Transverse colon (tissue), 4 donors: ENCODE data around the gene CEBPA. TPM values are rescaled to one million over a fixed set of nuclear protein-coding genes. Genes with fewer than 3 reads are reported as not detected.

Experiments
- DNase-seq: peaks from one replicate; pipeline ENCODE4 v3.0.0-alpha.2; 2019
- H3K27ac ChIP-seq, 4 donors: fragments of 200-600 bp; sonication (generic); 2 replicates each; pipeline ENCODE4 v1.5.1; 2016 to 2018; ENCODE audit warnings: inconsistent platforms in 4 of 4
- H3K27me3 ChIP-seq: fragments of 200-600 bp; sonication (generic); 2 replicates; pipeline ENCODE4 v1.5.1; 2017; ENCODE audit warnings: inconsistent platforms
- H3K36me3 ChIP-seq, 4 donors: fragments of 200-600 bp; sonication (generic); 2 replicates each; pipeline ENCODE4 v1.5.1; 2017 to 2019; ENCODE audit warnings: inconsistent platforms in 4 of 4
- H3K4me1 ChIP-seq, 4 donors: fragments of 200-600 bp; sonication (generic); 2 replicates each; pipeline ENCODE4 v1.5.1; 2017 to 2020; ENCODE audit warnings: inconsistent platforms in 4 of 4
- H3K4me3 ChIP-seq, 4 donors: fragments of 200-600 bp; sonication (generic); 1 replicate in 1 of 4; 2 replicates in 3 of 4; pipeline versions ENCODE4 v1.5.1 to v1.6.1; 2017 to 2019; ENCODE audit warnings: inconsistent platforms in 4 of 4
- H3K9me3 ChIP-seq, 2 donors: fragments of 200-600 bp; sonication (generic); 2 replicates each; pipeline ENCODE4 v1.5.1; 2017 to 2019; ENCODE audit warnings: inconsistent platforms in 2 of 2
- EP300 ChIP-seq: sonication (generic); formaldehyde crosslinking; IDR thresholded peaks from one replicate; pipeline ENCODE4 v1.6.1; 2017; ENCODE audit warnings: antibody characterized with exemption, low read depth
- POLR2A ChIP-seq: fragments of 450-650 bp; IDR thresholded peaks from one replicate; pipeline ENCODE4 v1.6.1; 2016; ENCODE audit warnings: antibody characterized with exemption, mild to moderate bottlenecking, moderate library complexity
- POLR2AphosphoS5 ChIP-seq, 3 donors: sonication (generic); formaldehyde crosslinking; IDR thresholded peaks; one replicate each; pipeline ENCODE4 v1.6.1; 2016; ENCODE audit warnings: antibody characterized with exemption in 3 of 3
- WGBS, 2 donors: methylation state at CpG; one replicate each; pipeline ENCODE4 v1.1.5; 2018; ENCODE audit warnings: low coverage in 1 of 2; 5-methylcytosine and 5-hydroxymethylcytosine counted together
- in situ Hi-C, 4 donors: fragments of 200-750 bp; cut with MboI; loops; one replicate each; pipeline versions ENCODE4 v1.15.0 to v1.15.1; 2017; ENCODE audit warnings: low sequenced_read_pairs in 3 of 4, low pct_ligation_motif_present in 1 of 4, low pct_unique_long_range_greater_than_20kb in 1 of 4
- intact Hi-C: fragments of 100-400 bp; cut with DNase I; formaldehyde crosslinking; loops from one replicate; pipeline ENCODE4 v1.15.1; 2023; ENCODE audit warnings: low total_unique reads
- total RNA-seq, 4 donors: library from RNA; depleted of rRNA; stranded (reverse); fragments of >200 nt; gene quantifications; one replicate each; pipeline ENCODE4 v1.1.0, GENCODE V29; 2016
- TF ChIP-seq, protein P1 (sequence below), 5 experiments: fragments of 200-600 bp in 3 of 5; fragments of 450-650 bp in 2 of 5; sonication (generic) in 3 of 5; IDR thresholded peaks; 1 replicate in 2 of 5; 2 replicates in 3 of 5; pipeline ENCODE4 v1.5.1; 2016 to 2017; ENCODE audit warnings: antibody characterized with exemption in 5 of 5, inconsistent platforms in 3 of 5, mild to moderate bottlenecking in 2 of 5, moderate library complexity in 1 of 5

The CEBPA gene
- total RNA-seq, 4 donors from 2014 or later, result 69.4 to 84.2 (median 77.3) TPM

DNA sequence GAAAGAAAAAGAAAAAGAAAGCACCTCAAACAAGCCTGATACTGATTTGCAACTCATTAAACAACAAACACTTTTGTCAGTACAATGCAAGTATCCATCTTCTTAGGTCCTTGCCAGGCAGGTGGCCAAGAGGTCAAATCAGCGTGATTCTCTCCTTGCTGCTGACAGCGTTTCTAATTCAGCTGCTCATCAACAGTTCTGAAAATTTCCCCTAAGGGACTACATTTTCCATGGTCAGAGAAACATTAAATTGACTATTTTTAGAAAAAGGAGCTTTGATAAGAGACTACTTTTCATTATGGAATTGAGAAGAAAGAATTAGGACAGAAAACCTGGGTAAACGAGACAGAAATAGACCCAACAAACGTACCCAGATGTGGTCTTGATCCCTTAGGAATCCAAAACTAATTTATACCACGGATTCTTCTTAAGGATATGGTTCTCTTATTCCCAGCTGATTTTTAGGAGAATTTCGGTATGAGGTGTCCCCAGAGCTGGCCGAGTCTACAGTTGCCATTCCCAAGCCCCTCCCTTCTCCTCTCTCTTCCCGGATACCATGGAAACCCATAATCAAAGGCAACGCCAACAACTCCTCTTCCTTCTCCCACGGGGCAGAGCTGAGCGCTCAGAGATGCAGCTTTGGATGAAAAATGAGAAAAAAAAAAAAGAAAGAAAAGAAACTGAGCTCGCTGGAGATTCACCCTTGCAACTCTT lies 41.7 kb upstream of the CEBPA start:
- H3K36me3 ChIP-seq, result no peaks in the 10 kb centered on the region
- peaks cover 6% of the 10 kb centered on the region for H3K27me3 ChIP-seq
- intact Hi-C loops, result no loop called here
- no peak overlapping the region for H3K27ac ChIP-seq
- no peaks in the 10 kb centered on the region for H3K9me3 ChIP-seq
- DNase-seq, result no peak
- no peak overlapping the region for H3K4me3 ChIP-seq
- 33 to 40% methylated on average over 8 to 12 of the region's 12 CpGs for WGBS, 2 donors
- TF ChIP-seq POLR2AphosphoS5 (IDR thresholded peaks at IDR 0.05) (no peak), EP300 (no peak), POLR2A (no peak)
- TF ChIP-seq, protein P1, sequence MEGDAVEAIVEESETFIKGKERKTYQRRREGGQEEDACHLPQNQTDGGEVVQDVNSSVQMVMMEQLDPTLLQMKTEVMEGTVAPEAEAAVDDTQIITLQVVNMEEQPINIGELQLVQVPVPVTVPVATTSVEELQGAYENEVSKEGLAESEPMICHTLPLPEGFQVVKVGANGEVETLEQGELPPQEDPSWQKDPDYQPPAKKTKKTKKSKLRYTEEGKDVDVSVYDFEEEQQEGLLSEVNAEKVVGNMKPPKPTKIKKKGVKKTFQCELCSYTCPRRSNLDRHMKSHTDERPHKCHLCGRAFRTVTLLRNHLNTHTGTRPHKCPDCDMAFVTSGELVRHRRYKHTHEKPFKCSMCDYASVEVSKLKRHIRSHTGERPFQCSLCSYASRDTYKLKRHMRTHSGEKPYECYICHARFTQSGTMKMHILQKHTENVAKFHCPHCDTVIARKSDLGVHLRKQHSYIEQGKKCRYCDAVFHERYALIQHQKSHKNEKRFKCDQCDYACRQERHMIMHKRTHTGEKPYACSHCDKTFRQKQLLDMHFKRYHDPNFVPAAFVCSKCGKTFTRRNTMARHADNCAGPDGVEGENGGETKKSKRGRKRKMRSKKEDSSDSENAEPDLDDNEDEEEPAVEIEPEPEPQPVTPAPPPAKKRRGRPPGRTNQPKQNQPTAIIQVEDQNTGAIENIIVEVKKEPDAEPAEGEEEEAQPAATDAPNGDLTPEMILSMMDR (IDR thresholded peaks at IDR 0.05), result no peak
- in situ Hi-C loops, result no loop called here
- H3K4me1 ChIP-seq, result peaks cover 0 to 5% (median 0%) of the 10 kb centered on the region in 4 donors

DNA sequence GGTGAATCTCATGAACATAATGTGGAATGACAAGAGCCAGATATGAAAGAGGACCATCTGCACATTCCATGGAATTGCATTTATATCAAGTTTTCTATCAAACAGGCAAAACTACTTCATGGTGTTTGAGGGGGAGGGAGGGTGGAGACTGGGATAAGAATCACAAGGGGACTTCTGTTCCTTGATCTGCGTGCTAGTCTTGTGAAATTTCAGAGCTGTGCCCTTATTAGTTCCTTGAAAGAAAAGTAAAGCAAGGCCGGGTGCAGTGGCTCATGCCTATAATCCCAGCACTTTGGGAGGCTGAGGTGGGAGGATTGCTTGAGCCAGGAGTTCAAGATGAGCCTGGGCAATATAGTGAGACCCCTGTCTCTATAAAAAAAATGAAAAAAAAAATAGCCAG lies 41.0 kb upstream of the CEBPA start:
- TF ChIP-seq EP300 (no peak), POLR2AphosphoS5 (IDR thresholded peaks at IDR 0.05) (no peak), POLR2A (no peak)
- TF ChIP-seq, protein P1 (IDR thresholded peaks at IDR 0.05), result no peak
- intact Hi-C loops (no loop called here), in situ Hi-C loops (no loop called here)
- H3K36me3 ChIP-seq, result no peaks in the 10 kb centered on the region
- H3K4me3 ChIP-seq, result no peak overlapping the region
- H3K27me3 ChIP-seq, result peaks cover 6% of the 10 kb centered on the region
- no peak overlapping the region for H3K27ac ChIP-seq
- no peak for DNase-seq
- H3K4me1 ChIP-seq, result peaks cover 0 to 5% (median 0%) of the 10 kb centered on the region in 4 donors
- H3K9me3 ChIP-seq, result no peaks in the 10 kb centered on the region
- 67 to 95% methylated on average over 1 to 2 of the region's 2 CpGs for WGBS, 2 donors

DNA sequence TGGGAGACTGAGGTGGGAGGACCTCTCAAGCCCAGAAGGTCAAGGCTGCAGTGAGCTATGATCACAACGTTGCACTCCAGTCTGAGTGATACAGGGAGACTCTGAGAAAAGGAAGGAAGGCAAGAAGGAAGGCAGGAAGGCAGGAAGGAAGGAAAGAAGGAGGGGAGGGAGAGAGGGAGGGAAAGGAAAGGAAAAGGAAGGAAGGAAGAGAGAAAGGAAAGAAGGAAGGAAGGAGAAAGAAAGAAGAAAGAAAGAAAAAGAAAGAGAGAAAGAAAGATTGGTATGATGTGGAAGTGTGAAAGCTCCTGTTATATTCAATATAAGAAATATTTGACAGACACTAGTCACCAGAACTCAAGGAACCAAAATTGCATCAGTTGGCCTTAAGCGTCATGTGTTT lies 38.7 kb upstream of the CEBPA start:
- H3K4me1 ChIP-seq, result peaks cover 0 to 5% (median 0%) of the 10 kb centered on the region in 4 donors
- intact Hi-C loops, result no loop called here
- in situ Hi-C loops, result no loop called here
- no peaks in the 10 kb centered on the region for H3K27me3 ChIP-seq
- WGBS, 2 donors, result 75 to 83% methylated on average over 2 of the region's 2 CpGs
- TF ChIP-seq, protein P1 (IDR thresholded peaks at IDR 0.05), result no peak
- TF ChIP-seq POLR2AphosphoS5 (IDR thresholded peaks at IDR 0.05) (no peak), EP300 (no peak), POLR2A (no peak)
- DNase-seq, result no peak
- H3K9me3 ChIP-seq, result no peaks in the 10 kb centered on the region
- H3K27ac ChIP-seq, result no peak overlapping the region
- no peaks in the 10 kb centered on the region for H3K36me3 ChIP-seq
- H3K4me3 ChIP-seq, result no peak overlapping the region

DNA sequence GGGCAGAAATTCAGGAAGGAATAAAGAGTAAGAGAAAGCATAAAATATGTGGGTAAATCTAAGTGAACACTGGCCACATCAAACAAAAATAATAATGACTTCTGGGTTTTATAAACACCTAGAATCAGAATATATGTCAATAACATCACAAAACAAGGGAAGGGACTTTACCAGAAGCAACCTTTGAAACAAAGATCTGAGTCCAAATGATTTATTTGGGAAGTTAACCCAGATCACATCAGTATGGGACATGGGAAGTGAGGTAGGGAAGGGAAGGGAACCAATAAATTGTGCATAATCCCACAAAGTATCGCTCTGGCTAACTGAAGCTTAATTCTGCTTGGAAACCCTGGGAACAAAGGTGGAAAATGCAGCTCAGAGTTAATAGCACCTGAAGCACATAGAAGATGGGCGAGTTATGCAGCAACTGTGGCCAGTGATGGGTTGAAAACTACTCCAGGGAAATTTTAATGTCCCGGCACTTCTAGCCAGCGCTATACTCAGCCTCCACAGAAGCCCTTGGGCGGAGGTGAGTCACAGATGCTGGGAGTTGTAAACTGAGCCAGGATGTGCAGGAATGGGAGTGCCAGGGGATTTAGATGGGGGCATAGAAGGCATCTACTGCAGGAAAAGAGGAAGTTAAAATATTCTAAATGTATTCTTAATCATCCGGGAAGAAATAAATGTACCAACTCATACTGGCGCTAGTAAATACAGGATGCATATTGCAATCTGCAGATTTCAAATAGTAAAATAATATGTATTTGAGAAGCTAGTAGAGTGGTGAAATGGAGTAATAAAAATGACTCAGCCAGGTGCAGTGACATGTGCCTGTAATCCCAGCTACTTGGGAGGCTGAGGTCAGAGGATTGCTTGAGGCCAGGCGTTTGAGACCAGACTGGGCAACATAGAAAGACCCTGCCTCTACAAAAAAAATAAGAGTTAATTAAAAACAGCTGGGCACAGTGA lies 37.0 kb upstream of the CEBPA start:
- TF ChIP-seq, protein P1 (IDR thresholded peaks at IDR 0.05), result no peak
- TF ChIP-seq EP300 (no peak), POLR2A (no peak), POLR2AphosphoS5 (IDR thresholded peaks at IDR 0.05) (no peak)
- intact Hi-C loops (no loop called here), in situ Hi-C loops (no loop called here)
- Histone ChIP-seq H3K9me3 (no peaks in the 10 kb centered on the region), H3K36me3 (no peaks in the 10 kb centered on the region), H3K4me3 (no peak overlapping the region), H3K27me3 (no peaks in the 10 kb centered on the region), H3K27ac (no peak overlapping the region), H3K4me1 (peaks cover 0 to 5% (median 0%) of the 10 kb centered on the region in 4 donors)
- 69 to 76% methylated on average over 7 to 8 of the region's 8 CpGs for WGBS, 2 donors
- no peak for DNase-seq
